Spleen (tissue), 7 donors: Measurements from ENCODE around the gene DBF4.
"Not testable (repeated sequence)": the region's sequence is repeated elsewhere in the genome, so short reads cannot be mapped to it uniquely, and the experiment has no call there.

Experiments used
- POLR2A ChIP-seq, 3 donors: fragments of 450-650 bp; IDR thresholded peaks; one replicate each; pipeline ENCODE4 v1.5.1; 2017; ENCODE audit warnings: antibody characterized with exemption in 3 of 3, mild to moderate bottlenecking in 1 of 3
- TF ChIP-seq, protein P1 (sequence below), 11 experiments: fragments of 200-600 bp in 7 of 11; fragments of 450-650 bp in 4 of 11; sonication (generic) in 4 of 11; IDR thresholded peaks in 8 of 11; conservative IDR thresholded peaks in 3 of 11; 1 replicate in 7 of 11; 2 replicates in 4 of 11; pipeline versions ENCODE4 v1.4.0 to v1.8.0; 2016 to 2021; ENCODE audit warnings: antibody characterized with exemption in 11 of 11, inconsistent platforms in 4 of 11, mild to moderate bottlenecking in 1 of 11
- donor health status: DM: no; HTN: no; CAD: no; lungs with moderate emphysema.
- donor health status: DM: no; HTN: no; CAD: no.
- donor health status: DM: no; HTN: no; CAD: no.

DNA sequence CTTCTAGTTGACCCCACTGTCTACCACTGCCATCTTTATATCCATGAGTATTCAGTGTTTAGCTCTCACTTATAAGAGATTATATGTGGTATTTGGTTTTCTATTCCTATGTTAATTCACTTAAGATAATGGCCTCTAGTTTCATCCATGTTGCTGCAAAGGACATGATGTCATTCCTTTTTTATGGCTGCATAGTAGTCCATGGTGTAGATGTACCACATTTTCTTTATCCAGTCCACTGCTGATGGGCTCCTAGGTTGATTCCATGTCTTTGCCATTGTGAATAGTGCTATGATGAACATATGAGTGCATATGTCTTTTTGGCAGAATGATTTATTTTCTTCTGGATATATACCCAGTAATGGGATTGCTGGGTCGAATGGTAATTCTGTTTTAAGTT, 47.9 kb upstream of the DBF4 start:
- TF ChIP-seq, protein P1, sequence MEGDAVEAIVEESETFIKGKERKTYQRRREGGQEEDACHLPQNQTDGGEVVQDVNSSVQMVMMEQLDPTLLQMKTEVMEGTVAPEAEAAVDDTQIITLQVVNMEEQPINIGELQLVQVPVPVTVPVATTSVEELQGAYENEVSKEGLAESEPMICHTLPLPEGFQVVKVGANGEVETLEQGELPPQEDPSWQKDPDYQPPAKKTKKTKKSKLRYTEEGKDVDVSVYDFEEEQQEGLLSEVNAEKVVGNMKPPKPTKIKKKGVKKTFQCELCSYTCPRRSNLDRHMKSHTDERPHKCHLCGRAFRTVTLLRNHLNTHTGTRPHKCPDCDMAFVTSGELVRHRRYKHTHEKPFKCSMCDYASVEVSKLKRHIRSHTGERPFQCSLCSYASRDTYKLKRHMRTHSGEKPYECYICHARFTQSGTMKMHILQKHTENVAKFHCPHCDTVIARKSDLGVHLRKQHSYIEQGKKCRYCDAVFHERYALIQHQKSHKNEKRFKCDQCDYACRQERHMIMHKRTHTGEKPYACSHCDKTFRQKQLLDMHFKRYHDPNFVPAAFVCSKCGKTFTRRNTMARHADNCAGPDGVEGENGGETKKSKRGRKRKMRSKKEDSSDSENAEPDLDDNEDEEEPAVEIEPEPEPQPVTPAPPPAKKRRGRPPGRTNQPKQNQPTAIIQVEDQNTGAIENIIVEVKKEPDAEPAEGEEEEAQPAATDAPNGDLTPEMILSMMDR (IDR thresholded peaks at IDR 0.05 in 8 of 11, conservative IDR thresholded peaks at IDR 0.05 in 3 of 11), result not testable (repeated sequence)
- not testable (repeated sequence) for TF ChIP-seq POLR2A (IDR thresholded peaks at IDR 0.05)
